ENCODE results near the gene CRYAA.
"Not testable (repeated sequence)": the region's sequence is repeated elsewhere in the genome, so short reads cannot be mapped to it uniquely, and the experiment has no call there.

Gene CRYAA

GRCh38 chr21:43178175-43178826, 9.5 kb downstream of the CRYAA start:
- not testable (repeated sequence) for H3K36me3 ChIP-seq (ENCODE audit: control insufficient read depth, insufficient read depth, low read length, severe bottlenecking); H3K4me1 ChIP-seq (ENCODE audit: control insufficient read depth, insufficient read depth, low read length); H3K9me3 ChIP-seq (ENCODE audit: control insufficient read depth, low read length); H3K27me3 ChIP-seq (replicated peaks; ENCODE audit: control insufficient read depth, insufficient read depth, low read length); H3K9ac ChIP-seq (ENCODE audit: low read length); H3K4me3 ChIP-seq (ENCODE audit: low read length); DNase-seq (ENCODE audit: low read depth)

GRCh38 chr21:43181033-43181432, 12.2 kb downstream of the CRYAA start:
- not testable (repeated sequence) for DNase-seq (ENCODE audit: low read depth); H3K4me3 ChIP-seq (ENCODE audit: low read length)

GRCh38 chr21:43187268-43187667, 18.5 kb downstream of the CRYAA start:
- not testable (repeated sequence) for H3K9ac ChIP-seq (ENCODE audit: low read length); DNase-seq (ENCODE audit: low read depth); H3K36me3 ChIP-seq (ENCODE audit: control insufficient read depth, insufficient read depth, low read length, severe bottlenecking); H3K4me3 ChIP-seq (ENCODE audit: low read length); H3K27me3 ChIP-seq (replicated peaks; ENCODE audit: control insufficient read depth, insufficient read depth, low read length); H3K9me3 ChIP-seq (ENCODE audit: control insufficient read depth, low read length)
- H3K4me1 ChIP-seq (ENCODE audit: control insufficient read depth, insufficient read depth, low read length): peaks cover 11% of the 10 kb centered on the region

More at GRCh38 chr21:43181033-43181432, 12.2 kb downstream of the CRYAA start:
- not testable (repeated sequence) for H3K36me3 ChIP-seq (ENCODE audit: control insufficient read depth, insufficient read depth, low read length, severe bottlenecking); H3K27me3 ChIP-seq (replicated peaks; ENCODE audit: control insufficient read depth, insufficient read depth, low read length); H3K9me3 ChIP-seq (ENCODE audit: control insufficient read depth, low read length); H3K9ac ChIP-seq (ENCODE audit: low read length); H3K4me1 ChIP-seq (ENCODE audit: control insufficient read depth, insufficient read depth, low read length)

GRCh38 chr21:43187715-43188114, 18.9 kb downstream of the CRYAA start:
- no peak for DNase-seq (ENCODE audit: low read depth)
- H3K36me3 ChIP-seq (ENCODE audit: control insufficient read depth, insufficient read depth, low read length, severe bottlenecking): no peaks in the 10 kb centered on the region
- no peaks in the 10 kb centered on the region for H3K9me3 ChIP-seq (ENCODE audit: control insufficient read depth, low read length)
- H3K4me1 ChIP-seq (ENCODE audit: control insufficient read depth, insufficient read depth, low read length): peaks cover 11% of the 10 kb centered on the region
- H3K4me3 ChIP-seq (ENCODE audit: low read length): no peak overlapping the region
- H3K27me3 ChIP-seq (replicated peaks; ENCODE audit: control insufficient read depth, insufficient read depth, low read length): peaks cover 11% of the 10 kb centered on the region
- H3K9ac ChIP-seq (ENCODE audit: low read length): no peak overlapping the region

- H3K27me3 ChIP-seq (replicated peaks; ENCODE audit: control insufficient read depth, insufficient read depth, low read length): peaks cover 11% of the 10 kb centered on the region
- no peak overlapping the region for H3K4me3 ChIP-seq (ENCODE audit: low read length)
- H3K9me3 ChIP-seq (ENCODE audit: control insufficient read depth, low read length): no peaks in the 10 kb centered on the region
- peaks cover 11% of the 10 kb centered on the region for H3K4me1 ChIP-seq (ENCODE audit: control insufficient read depth, insufficient read depth, low read length)
- H3K36me3 ChIP-seq (ENCODE audit: control insufficient read depth, insufficient read depth, low read length, severe bottlenecking): no peaks in the 10 kb centered on the region
- H3K9ac ChIP-seq (ENCODE audit: low read length): no peak overlapping the region
- DNase-seq (ENCODE audit: low read depth): no peak
Measured at GRCh38 chr21:43188181-43188580, 19.4 kb downstream of the CRYAA start.

- no peaks in the 10 kb centered on the region for H3K36me3 ChIP-seq (ENCODE audit: control insufficient read depth, insufficient read depth, low read length, severe bottlenecking)
- H3K4me3 ChIP-seq (ENCODE audit: low read length): no peak overlapping the region
- DNase-seq (ENCODE audit: low read depth): no peak
- H3K4me1 ChIP-seq (ENCODE audit: control insufficient read depth, insufficient read depth, low read length): peaks cover 13% of the 10 kb centered on the region
- peaks cover 11% of the 10 kb centered on the region for H3K27me3 ChIP-seq (replicated peaks; ENCODE audit: control insufficient read depth, insufficient read depth, low read length)
- no peaks in the 10 kb centered on the region for H3K9me3 ChIP-seq (ENCODE audit: control insufficient read depth, low read length)
- H3K9ac ChIP-seq (ENCODE audit: low read length): no peak overlapping the region
Measured at GRCh38 chr21:43188592-43189210, 19.9 kb downstream of the CRYAA start.

- peaks cover 11% of the 10 kb centered on the region for H3K27me3 ChIP-seq (replicated peaks; ENCODE audit: control insufficient read depth, insufficient read depth, low read length)
- no peak overlapping the region for H3K9ac ChIP-seq (ENCODE audit: low read length)
- H3K4me1 ChIP-seq (ENCODE audit: control insufficient read depth, insufficient read depth, low read length): peaks cover 25% of the 10 kb centered on the region
- H3K4me3 ChIP-seq (ENCODE audit: low read length): no peak overlapping the region
- DNase-seq (ENCODE audit: low read depth): no peak
- H3K9me3 ChIP-seq (ENCODE audit: control insufficient read depth, low read length): no peaks in the 10 kb centered on the region
- no peaks in the 10 kb centered on the region for H3K36me3 ChIP-seq (ENCODE audit: control insufficient read depth, insufficient read depth, low read length, severe bottlenecking)
Measured at GRCh38 chr21:43189936-43190335, 21.1 kb downstream of the CRYAA start.

GRCh38 chr21:43190544-43190943, 21.7 kb downstream of the CRYAA start:
- H3K4me1 ChIP-seq (ENCODE audit: control insufficient read depth, insufficient read depth, low read length): peaks cover 31% of the 10 kb centered on the region
- DNase-seq (ENCODE audit: low read depth): no peak
- no peaks in the 10 kb centered on the region for H3K36me3 ChIP-seq (ENCODE audit: control insufficient read depth, insufficient read depth, low read length, severe bottlenecking)
- no peaks in the 10 kb centered on the region for H3K9me3 ChIP-seq (ENCODE audit: control insufficient read depth, low read length)
- no peak overlapping the region for H3K9ac ChIP-seq (ENCODE audit: low read length)
- peaks cover 11% of the 10 kb centered on the region for H3K27me3 ChIP-seq (replicated peaks; ENCODE audit: control insufficient read depth, insufficient read depth, low read length)
- no peak overlapping the region for H3K4me3 ChIP-seq (ENCODE audit: low read length)

- Histone ChIP-seq H3K36me3 (ENCODE audit: control insufficient read depth, insufficient read depth, low read length, severe bottlenecking) (no peaks in the 10 kb centered on the region), H3K27me3 (replicated peaks; ENCODE audit: control insufficient read depth, insufficient read depth, low read length) (peaks cover 11% of the 10 kb centered on the region), H3K9ac (ENCODE audit: low read length) (no peak overlapping the region), H3K9me3 (ENCODE audit: control insufficient read depth, low read length) (no peaks in the 10 kb centered on the region), H3K4me3 (ENCODE audit: low read length) (no peak overlapping the region), H3K4me1 (ENCODE audit: control insufficient read depth, insufficient read depth, low read length) (peaks cover 35% of the 10 kb centered on the region)
- DNase-seq (ENCODE audit: low read depth): no peak
Measured at GRCh38 chr21:43190951-43191350, 22.1 kb downstream of the CRYAA start.

GRCh38 chr21:43191521-43191920, 22.7 kb downstream of the CRYAA start:
- Histone ChIP-seq H3K9me3 (ENCODE audit: control insufficient read depth, low read length) (no peaks in the 10 kb centered on the region), H3K9ac (ENCODE audit: low read length) (no peak overlapping the region), H3K36me3 (ENCODE audit: control insufficient read depth, insufficient read depth, low read length, severe bottlenecking) (no peaks in the 10 kb centered on the region), H3K4me1 (ENCODE audit: control insufficient read depth, insufficient read depth, low read length) (peaks cover 41% of the 10 kb centered on the region), H3K27me3 (replicated peaks; ENCODE audit: control insufficient read depth, insufficient read depth, low read length) (peaks cover 11% of the 10 kb centered on the region), H3K4me3 (ENCODE audit: low read length) (no peak overlapping the region)
- DNase-seq (ENCODE audit: low read depth): no peak

- no peak overlapping the region for H3K9ac ChIP-seq (ENCODE audit: low read length)
- H3K4me3 ChIP-seq (ENCODE audit: low read length): no peak overlapping the region
- peaks cover 45% of the 10 kb centered on the region for H3K4me1 ChIP-seq (ENCODE audit: control insufficient read depth, insufficient read depth, low read length)
- H3K27me3 ChIP-seq (replicated peaks; ENCODE audit: control insufficient read depth, insufficient read depth, low read length): peaks cover 11% of the 10 kb centered on the region
- no peaks in the 10 kb centered on the region for H3K9me3 ChIP-seq (ENCODE audit: control insufficient read depth, low read length)
- DNase-seq (ENCODE audit: low read depth): no peak
- no peaks in the 10 kb centered on the region for H3K36me3 ChIP-seq (ENCODE audit: control insufficient read depth, insufficient read depth, low read length, severe bottlenecking)
Measured at GRCh38 chr21:43191971-43192370, 23.2 kb downstream of the CRYAA start.
